PC-9 (cell line): ENCODE results near the gene FARP1. TPM values are rescaled to one million over a fixed set of nuclear protein-coding genes. Genes with fewer than 3 reads are reported as not detected.

Experiments used
- BruUV-seq: library from RNA; stranded (reverse); fragments of 400-500 nt; replicated peaks from 2 replicates; lab custom pipeline; 2021; lab: Mats Ljungman, UMichigan
- CTCF ChIA-PET: fragments of 300-600 bp; sonication (Branson Sonifier 250); formaldehyde crosslinking; loops from one replicate; lab custom pipeline; 2022; ENCODE audit warnings: antibody characterized with exemption; lab: Charles Lee
- POLR2A ChIA-PET: fragments of 300-600 bp; sonication (Branson Sonifier 250); formaldehyde crosslinking; loops from one replicate; lab custom pipeline; 2022; ENCODE audit warnings: antibody characterized with exemption; ENCODE audit not compliant: unreplicated experiment; lab: Charles Lee
- DNase-seq, 2 experiments: peaks; one replicate each; pipeline versions ENCODE4 v3.0.0 to v3.0.0-alpha.2; 2015 to 2022; ENCODE audit warnings: mixed read lengths in 1 of 2
- H2AFZ ChIP-seq: fragments of 200-600 bp; sonication (generic); 2 replicates; pipeline ENCODE4 v1.8.1; 2017; ENCODE audit warnings: antibody characterized with exemption
- H3F3A ChIP-seq: fragments of 200-600 bp; sonication (generic); 2 replicates; pipeline ENCODE4 v1.8.1; 2017; ENCODE audit warnings: antibody characterized with exemption, mild to moderate bottlenecking, low read depth; ENCODE audit not compliant: insufficient read depth
- H3K27ac ChIP-seq: fragments of 200-600 bp; sonication (generic); 2 replicates; pipeline ENCODE4 v1.6.1; 2016; ENCODE audit warnings: mixed run types
- H3K27me3 ChIP-seq: fragments of 200-600 bp; sonication (generic); 2 replicates; pipeline ENCODE4 v1.6.1; 2016; ENCODE audit warnings: low read depth, mixed run types; ENCODE audit not compliant: insufficient read depth
- H3K36me3 ChIP-seq: fragments of 200-600 bp; sonication (generic); 2 replicates; pipeline ENCODE4 v1.6.1; 2016; ENCODE audit warnings: low read depth, mixed run types
- H3K4me1 ChIP-seq: fragments of 200-600 bp; sonication (generic); replicated peaks from 2 replicates; pipeline ENCODE4 v1.6.1; 2016; ENCODE audit warnings: mixed run types; ENCODE audit not compliant: insufficient read depth
- H3K4me2 ChIP-seq: fragments of 200-600 bp; sonication (generic); 2 replicates; pipeline ENCODE4 v1.6.1; 2017; ENCODE audit warnings: mixed run types
- H3K4me3 ChIP-seq: fragments of 200-600 bp; sonication (generic); 2 replicates; pipeline ENCODE4 v1.6.1; 2016; ENCODE audit warnings: mixed run types
- H3K79me2 ChIP-seq: fragments of 200-600 bp; sonication (generic); 2 replicates; pipeline ENCODE4 v1.6.1; 2017; ENCODE audit warnings: low read depth, mixed run types
- H3K9me2 ChIP-seq: fragments of 200-600 bp; sonication (generic); 2 replicates; pipeline ENCODE4 v1.8.1; 2017; ENCODE audit warnings: mild to moderate bottlenecking; ENCODE audit not compliant: insufficient read depth
- H3K9me3 ChIP-seq: fragments of 200-600 bp; sonication (generic); 2 replicates; pipeline ENCODE4 v1.8.1; 2016; ENCODE audit warnings: low read depth; ENCODE audit not compliant: insufficient read depth
- H4K20me1 ChIP-seq: fragments of 200-600 bp; sonication (generic); 2 replicates; pipeline ENCODE4 v1.8.1; 2017; ENCODE audit not compliant: insufficient read depth
- EZH2 ChIP-seq: fragments of 200-600 bp; sonication (generic); IDR thresholded peaks from 2 replicates; pipeline ENCODE4 v1.8.0; 2017; ENCODE audit warnings: antibody characterized with exemption, low read depth
- intact Hi-C: fragments of 100-400 bp; cut with micrococcal nuclease; formaldehyde crosslinking; loops from one replicate; pipeline ENCODE4 v1.10.0; 2022; ENCODE audit not compliant: unreplicated experiment
- total RNA-seq: library from RNA; stranded (reverse); gene quantifications from 2 replicates; pipeline ENCODE4 v1.2.3, GENCODE V29; 2021
- TF ChIP-seq, protein P1 (sequence below): fragments of 200-600 bp; sonication (generic); conservative IDR thresholded peaks from 2 replicates; pipeline ENCODE4 v1.6.1; 2017; ENCODE audit warnings: mixed run types, antibody characterized with exemption, mild to moderate bottlenecking, moderate library complexity

Gene FARP1
- total RNA-seq, 1 experiment from 2014 or later, result 62.1 TPM

DNA sequence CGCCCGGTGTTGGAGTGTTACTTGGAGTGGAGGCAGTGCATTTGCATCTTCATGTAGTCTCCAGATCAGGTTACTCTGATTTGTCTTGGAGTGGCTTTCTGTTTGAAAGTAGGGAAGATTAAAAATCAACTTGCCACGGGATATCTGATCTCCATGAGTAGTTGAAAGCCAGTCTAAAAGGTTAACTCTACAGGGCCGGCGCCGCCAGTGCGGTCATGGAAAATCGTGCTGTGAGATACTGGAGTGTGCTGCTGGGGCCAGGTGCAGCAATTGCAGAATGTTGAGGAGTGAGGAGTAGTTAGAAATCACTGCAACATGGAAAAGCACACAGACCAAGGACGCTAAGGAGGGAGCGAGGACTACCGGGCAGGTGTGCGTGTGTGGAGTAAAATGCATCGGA lies 259.0 kb downstream of the FARP1 start:
- no peaks in the 10 kb centered on the region for H3K4me1 ChIP-seq
- BruUV-seq, result no TSS peak
- no peaks in the 10 kb centered on the region for H3K9me2 ChIP-seq
- no peak for TF ChIP-seq EZH2
- TF ChIP-seq, protein P1, sequence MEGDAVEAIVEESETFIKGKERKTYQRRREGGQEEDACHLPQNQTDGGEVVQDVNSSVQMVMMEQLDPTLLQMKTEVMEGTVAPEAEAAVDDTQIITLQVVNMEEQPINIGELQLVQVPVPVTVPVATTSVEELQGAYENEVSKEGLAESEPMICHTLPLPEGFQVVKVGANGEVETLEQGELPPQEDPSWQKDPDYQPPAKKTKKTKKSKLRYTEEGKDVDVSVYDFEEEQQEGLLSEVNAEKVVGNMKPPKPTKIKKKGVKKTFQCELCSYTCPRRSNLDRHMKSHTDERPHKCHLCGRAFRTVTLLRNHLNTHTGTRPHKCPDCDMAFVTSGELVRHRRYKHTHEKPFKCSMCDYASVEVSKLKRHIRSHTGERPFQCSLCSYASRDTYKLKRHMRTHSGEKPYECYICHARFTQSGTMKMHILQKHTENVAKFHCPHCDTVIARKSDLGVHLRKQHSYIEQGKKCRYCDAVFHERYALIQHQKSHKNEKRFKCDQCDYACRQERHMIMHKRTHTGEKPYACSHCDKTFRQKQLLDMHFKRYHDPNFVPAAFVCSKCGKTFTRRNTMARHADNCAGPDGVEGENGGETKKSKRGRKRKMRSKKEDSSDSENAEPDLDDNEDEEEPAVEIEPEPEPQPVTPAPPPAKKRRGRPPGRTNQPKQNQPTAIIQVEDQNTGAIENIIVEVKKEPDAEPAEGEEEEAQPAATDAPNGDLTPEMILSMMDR, result no peak
- no peak overlapping the region for H3K4me2 ChIP-seq
- H3K9me3 ChIP-seq, result no peaks in the 10 kb centered on the region
- DNase-seq, result no peak
- peaks cover 7% of the 10 kb centered on the region; the same call in 1 of the 2 replicates for H3F3A ChIP-seq
- H4K20me1 ChIP-seq, result no peaks in the 10 kb centered on the region
- no peaks in the 10 kb centered on the region for H3K36me3 ChIP-seq
- H3K79me2 ChIP-seq, result no peaks in the 10 kb centered on the region
- ChIA-PET POLR2A (no interaction called here), CTCF (no interaction called here)
- no peak overlapping the region for H3K4me3 ChIP-seq
- intact Hi-C loops, result no loop called here
- H3K27me3 ChIP-seq, result no peaks in the 10 kb centered on the region
- no peak overlapping the region for H2AFZ ChIP-seq
- no peak overlapping the region for H3K27ac ChIP-seq

DNA sequence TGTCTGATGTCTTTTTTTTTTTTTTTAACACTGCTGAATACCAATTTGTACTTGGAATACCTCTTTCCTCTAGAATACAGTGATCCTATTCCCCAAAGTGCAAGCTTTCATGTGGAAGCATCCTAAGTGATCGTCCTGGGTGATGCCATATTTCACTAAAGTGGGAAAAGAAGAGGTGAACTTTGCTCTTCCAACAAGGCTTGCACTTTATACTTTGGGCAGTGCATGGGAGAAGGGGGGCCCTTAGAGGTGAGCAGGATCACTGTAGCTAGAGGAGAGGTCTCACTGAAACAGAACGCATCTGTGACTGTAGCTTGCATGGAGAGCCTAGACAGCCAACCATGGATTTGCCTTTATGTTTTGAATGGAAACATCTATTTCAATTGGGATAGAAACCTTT lies 260.2 kb downstream of the FARP1 start:
- ChIA-PET POLR2A (interaction anchor here (0.6 kb wide), 1 partner anchor 30 kb away, joined by 7 read pairs; no protein-coding TSS in a partner anchor), CTCF (interaction anchor here (0.6 to 0.7 kb wide), 2 partner anchors 28 to 111 kb away, joined by 3 to 6 read pairs; no protein-coding TSS in a partner anchor)
- no peaks in the 10 kb centered on the region for H3K9me2 ChIP-seq
- BruUV-seq, result no TSS peak
- no peak overlapping the region for H3K27ac ChIP-seq
- H4K20me1 ChIP-seq, result no peaks in the 10 kb centered on the region
- no peak overlapping the region for H2AFZ ChIP-seq
- H3F3A ChIP-seq, result 0 out of 2 replicates have a peak, but pooled peaks cover 5% of the 10 kb centered on the region
- no peaks in the 10 kb centered on the region for H3K9me3 ChIP-seq
- H3K36me3 ChIP-seq, result no peaks in the 10 kb centered on the region
- no peak for TF ChIP-seq EZH2
- TF ChIP-seq, protein P1, result no peak
- H3K79me2 ChIP-seq, result no peaks in the 10 kb centered on the region
- no peak overlapping the region for H3K4me3 ChIP-seq
- H3K4me2 ChIP-seq, result no peak overlapping the region
- H3K27me3 ChIP-seq, result no peaks in the 10 kb centered on the region
- intact Hi-C loops, result no loop called here
- no peak for DNase-seq
- no peaks in the 10 kb centered on the region for H3K4me1 ChIP-seq

DNA sequence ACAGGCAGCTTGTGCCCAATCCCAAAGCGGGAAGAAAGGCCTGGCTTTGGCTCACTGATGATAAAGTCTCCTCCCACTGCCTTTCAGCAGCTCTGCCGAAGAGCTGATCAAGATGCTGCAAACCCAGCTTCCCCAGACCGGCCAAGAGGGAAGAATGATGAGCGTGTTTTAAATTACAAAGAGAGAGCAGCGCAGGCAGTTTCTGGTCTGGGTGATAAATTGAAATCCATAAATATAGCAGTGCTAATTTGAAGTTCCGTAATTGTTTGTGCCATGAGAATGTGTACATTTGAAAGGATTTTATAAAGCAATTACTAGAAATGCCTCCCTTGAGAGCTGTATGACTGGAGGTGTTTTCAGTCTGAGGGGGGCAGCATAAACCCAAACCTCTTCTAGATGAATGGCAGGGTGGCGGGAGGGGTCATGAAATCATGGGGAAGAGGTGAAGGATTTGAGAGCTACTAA lies 262.2 kb downstream of the FARP1 start:
- Histone ChIP-seq H3K9me3 (no peaks in the 10 kb centered on the region), H3K27ac (no peak overlapping the region), H3K27me3 (no peaks in the 10 kb centered on the region), H3K79me2 (no peaks in the 10 kb centered on the region), H3K4me2 (no peak overlapping the region), H3K4me1 (no peaks in the 10 kb centered on the region), H3K36me3 (no peaks in the 10 kb centered on the region), H3K4me3 (no peak overlapping the region), H4K20me1 (no peaks in the 10 kb centered on the region), H3K9me2 (no peaks in the 10 kb centered on the region), H3F3A (no peaks in the 10 kb centered on the region), H2AFZ (no peak overlapping the region)
- intact Hi-C loops, result no loop called here
- TF ChIP-seq, protein P1, result no peak; the same call in 1 of the 2 replicates
- no peak for TF ChIP-seq EZH2
- ChIA-PET CTCF (interaction anchor here (0.5 kb wide), 1 partner anchor 181 kb away, joined by 3 read pairs; no protein-coding TSS in a partner anchor), POLR2A (no interaction called here)
- DNase-seq, result no peak
- BruUV-seq, result no TSS peak
